Stomach (tissue), 4 donors: ENCODE measurements around the gene CD19.
A peak's percentile ranks its signal among the peaks of the same experiment; 100 is the strongest.

Experiments
- CTCF ChIP-seq, 7 experiments: fragments of 450-650 bp in 4 of 7; fragments of 200-600 bp in 3 of 7; sonication (generic) in 3 of 7; IDR thresholded peaks; one replicate each; pipeline ENCODE4 v1.5.1; 2016 to 2019; ENCODE audit warnings: antibody characterized with exemption in 7 of 7, control low read depth in 2 of 7, mild to moderate bottlenecking in 1 of 7
- POLR2AphosphoS5 ChIP-seq, 3 donors: sonication (generic); formaldehyde crosslinking; IDR thresholded peaks; one replicate each; pipeline ENCODE4 v1.6.1; 2016; ENCODE audit warnings: antibody characterized with exemption in 3 of 3

- TF ChIP-seq CTCF (IDR thresholded peaks at IDR 0.05) = peak in 2 of 7 experiments; percentile 17 to 33
- TF ChIP-seq POLR2AphosphoS5 (IDR thresholded peaks at IDR 0.05) = no peak
Measured at GRCh38 chr16:28981517-28981916, 49.7 kb downstream of the CD19 start.
